HT1080 (cell line): ENCODE data around the gene CLPSL1. TPM values are rescaled to one million over a fixed set of nuclear protein-coding genes. Genes with fewer than 3 reads are reported as not detected.

Source experiments
- DNase-seq: peaks from one replicate; pipeline ENCODE4 v3.0.0-alpha.2; 2015; ENCODE audit warnings: low read depth
- total RNA-seq: library from RNA; depleted of rRNA; stranded (reverse); fragments of >200 nt; shearing (Covaris generic); gene quantifications from 2 replicates; pipeline ENCODE4 v1.2.3, GENCODE V29; 2014

CLPSL1 gene
- total RNA-seq, 1 experiment from 2014 or later = not detected

DNA sequence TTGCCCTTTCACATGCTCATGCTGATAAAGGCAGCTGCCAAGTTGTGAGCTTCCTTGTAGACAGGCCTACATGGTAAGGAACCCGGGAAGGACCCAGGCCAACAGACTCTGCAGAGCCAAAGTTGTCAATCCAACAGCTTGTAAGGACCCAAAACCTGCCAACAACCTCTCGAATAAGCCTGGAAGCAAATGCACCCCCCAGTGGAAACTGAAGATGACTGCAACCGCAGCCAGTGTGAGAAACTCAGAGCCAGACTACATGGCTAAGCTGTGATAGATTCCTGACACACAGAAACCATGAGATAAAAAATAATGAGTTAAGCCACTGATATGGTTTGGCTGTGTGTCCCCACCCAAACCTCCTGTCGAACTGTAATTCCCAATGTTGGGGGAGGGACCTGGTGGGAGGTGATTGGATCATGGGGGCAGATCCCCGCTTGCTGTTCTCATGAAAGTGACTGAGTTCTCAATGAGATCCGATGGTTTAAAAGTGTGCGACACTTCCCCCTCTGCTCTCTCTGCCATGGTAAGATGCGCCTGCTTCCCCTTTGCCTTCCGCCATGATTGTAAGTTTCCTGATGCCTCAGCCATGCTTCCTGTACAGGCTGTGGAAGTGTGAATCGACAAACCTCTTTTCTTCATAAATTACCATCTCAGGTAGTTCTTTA lies 23.2 kb upstream of the CLPSL1 start:
- DNase-seq = peak; percentile 51

DNA sequence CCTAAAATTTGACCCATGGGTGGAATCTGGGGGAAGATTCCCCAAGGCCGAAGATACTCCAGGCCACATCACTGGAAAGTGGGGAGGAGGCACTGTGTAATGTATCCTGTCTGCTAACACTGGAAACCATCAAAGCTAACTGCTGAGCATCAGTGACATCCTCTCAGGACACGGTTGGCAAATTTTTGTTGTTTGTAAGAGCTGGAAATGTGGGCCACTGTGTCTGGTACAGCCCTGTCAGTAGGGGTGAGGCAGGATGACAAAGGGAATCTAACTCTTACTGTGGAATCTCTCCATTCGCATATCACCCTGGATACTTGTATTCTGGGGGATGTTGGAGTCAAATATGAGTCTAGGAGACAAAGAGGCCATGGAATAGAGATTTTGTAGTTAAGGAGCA lies 21.4 kb upstream of the CLPSL1 start:
- no peak for DNase-seq

DNA sequence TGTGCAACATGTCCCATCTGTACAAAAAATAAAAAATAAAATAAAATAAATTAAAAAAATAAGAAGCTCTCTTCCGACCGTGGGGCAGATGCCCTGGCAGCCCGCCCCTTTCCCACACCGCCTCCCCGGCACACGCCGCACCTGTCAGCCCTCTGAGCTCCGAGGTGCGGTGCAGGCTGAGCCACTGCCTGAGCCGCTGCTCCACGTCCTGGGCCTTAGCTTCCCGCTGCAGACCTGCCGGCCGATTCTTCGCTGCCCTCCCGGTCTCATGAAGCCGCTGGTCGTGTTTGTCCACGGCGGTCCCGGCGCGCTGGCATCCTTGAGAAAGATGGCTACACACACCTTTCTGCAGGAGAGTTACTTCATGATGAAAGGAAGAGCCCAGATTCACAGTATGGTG lies 15.1 kb upstream of the CLPSL1 start:
- DNase-seq = no peak

DNA sequence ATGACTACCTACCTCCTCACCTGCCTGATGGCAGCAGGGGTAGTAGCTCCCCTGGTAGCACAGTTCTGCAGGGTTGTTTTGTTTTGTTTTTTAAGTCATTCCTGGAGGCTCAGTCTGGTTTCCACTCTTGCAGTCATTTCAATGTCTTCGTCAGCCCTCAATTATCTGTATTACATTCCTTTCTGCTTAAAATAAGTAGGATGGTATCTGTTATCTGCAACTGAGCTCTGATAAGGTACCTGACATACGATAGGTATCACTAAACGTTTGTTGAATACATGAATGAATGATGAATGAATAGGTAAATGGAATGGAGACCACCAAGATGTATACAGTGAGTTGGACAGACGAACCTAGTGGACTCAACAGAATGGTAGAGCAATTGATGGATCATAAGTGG lies 11.6 kb upstream of the CLPSL1 start:
- DNase-seq = no peak

DNA sequence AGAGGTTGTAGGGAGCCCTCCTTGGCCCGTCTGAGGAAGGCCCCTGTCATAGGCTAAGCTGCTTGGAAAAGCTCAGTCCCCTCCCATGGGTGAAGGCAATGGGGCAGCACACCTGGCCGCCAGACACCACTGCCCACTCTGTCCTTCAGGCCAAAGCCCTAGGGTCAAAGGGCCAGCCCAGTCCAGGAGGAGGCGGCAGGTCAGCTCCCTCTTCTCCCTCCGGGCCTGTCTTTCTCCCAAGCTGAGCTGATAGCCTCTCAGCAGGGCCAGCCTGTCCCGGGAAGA lies 9.5 kb upstream of the CLPSL1 start:
- no peak for DNase-seq

DNA sequence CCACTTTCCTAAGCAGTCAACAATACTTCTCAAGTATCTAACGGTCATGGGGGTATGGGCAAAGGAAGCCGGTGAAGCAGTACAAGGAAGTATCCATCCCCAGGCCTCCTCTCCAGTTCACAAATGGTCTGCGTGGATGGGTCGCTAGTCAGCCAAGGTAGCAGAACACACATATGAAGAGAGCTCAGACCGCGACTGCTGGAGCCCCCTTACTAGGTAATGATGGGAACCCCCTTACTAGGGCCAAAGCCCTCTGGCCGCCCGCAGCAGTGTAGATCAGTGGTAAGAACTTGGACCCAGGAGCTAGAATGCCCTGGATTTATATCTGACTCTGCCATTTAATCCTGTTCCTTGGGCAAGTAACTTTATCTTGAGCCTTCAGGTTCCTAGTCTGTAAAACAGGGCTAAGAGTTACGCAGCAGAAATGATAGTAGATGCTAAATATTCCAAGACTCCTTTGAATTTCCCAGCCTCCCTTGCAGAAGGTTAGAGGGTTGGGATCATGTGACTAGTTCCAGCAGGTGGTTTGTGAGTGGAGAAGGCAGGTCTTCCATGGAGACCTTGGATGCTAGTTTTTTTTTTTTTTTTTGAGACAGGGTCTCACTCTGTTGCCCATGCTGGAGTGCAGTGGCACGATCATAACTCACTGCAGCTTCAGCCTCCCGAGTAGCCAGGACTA lies 6.6 kb upstream of the CLPSL1 start:
- no peak for DNase-seq

DNA sequence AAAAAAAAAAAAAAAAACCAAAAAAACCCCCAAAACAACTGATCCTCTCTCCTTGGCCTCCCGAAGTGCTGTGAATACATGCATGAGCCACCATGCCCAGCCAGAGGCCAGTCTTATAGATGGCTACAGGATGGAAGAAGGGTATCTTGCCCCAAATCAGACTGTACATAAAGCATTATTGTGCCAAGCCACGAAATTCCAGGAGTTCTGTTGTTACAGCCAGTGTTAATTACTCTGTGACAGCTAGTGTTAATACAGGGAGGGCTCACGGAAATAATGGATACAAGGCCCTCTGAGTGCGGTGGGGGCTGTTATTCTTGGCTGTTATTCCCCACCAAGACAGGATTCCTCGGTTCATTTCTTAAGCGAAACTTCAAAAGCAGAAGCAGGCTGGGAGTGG lies 5.8 kb upstream of the CLPSL1 start:
- no peak for DNase-seq

DNA sequence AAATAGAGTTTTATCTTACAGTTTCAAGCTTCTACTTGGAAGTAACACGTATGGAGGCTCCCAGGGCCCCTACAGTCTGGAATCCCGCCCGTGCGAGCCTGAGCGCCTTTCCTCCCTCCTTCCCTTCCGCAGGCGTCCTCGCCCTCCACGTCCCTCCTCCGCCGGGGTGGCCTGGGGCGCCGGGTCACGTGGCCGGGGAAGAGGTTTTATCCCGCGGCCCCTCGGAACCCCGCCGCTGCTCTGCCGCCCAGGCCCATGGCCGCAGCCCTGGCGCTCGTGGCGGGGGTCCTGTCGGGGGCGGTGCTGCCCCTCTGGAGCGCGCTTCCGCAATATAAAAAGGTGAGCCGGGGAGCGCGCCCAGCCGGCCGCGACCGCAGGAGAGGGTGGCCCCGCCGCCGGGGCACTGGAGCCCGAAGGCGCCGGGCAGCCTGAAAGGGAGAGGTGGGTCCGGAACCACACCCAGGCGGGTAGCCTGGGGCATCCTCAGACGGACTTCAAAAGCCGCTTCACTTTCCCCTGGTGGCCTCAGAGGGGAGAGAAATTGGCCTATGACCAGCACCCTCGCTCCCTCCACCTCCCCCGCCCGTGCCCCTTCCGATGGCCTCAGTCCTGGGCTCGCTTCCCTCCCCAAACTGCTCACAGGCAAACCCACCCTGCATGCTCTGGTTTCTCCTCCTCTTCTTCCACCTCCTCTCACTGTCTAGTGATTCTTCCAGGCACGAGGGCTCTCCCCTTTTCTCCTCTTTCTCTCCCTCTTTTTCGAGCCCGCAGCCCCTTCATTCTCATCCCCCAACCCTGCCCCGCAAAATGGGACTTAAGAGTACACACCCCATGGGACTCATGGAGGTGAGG lies 4.2 kb upstream of the CLPSL1 start, which contains the start of gene CLPSL2:
Gene CLPSL2 (plus strand): TSS at position 235 of the 852 bp plus-strand sequence. CDS start 21 bp downstream, at position 256.
- DNase-seq = no peak

DNA sequence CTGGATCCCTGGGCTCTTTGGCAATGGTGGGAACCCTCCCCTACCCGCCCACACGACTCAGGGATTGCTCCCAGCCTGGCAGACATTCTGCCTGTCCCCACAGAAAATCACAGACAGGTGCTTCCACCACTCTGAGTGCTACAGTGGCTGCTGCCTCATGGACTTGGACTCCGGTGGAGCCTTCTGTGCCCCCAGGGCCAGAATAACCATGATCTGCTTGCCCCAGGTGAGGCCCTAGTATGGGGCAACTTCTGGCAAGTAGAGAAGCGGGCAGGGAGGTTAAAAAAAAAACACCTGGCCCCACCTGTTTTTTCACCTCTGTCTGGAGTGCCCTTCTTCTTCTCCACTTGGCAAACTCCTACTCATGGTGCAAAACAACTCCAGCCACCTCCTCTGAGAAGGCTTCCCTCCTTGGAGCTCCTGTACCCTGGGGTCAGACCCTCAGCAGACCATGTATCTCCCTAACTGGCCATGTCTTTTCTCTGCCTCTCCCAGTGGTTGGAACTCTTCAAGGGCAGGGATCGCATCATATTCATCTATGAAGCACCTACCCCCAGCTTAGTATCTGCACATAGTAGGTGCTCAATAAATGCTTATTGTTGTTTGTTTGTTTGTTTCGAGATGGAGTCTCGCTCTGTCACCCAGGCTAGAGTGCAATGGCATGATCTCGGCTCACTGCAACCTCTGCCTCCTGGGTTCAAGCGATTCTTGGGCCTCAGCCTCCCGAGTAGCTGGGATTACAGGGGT lies 3.3 kb upstream of the CLPSL1 start:
- DNase-seq = no peak

DNA sequence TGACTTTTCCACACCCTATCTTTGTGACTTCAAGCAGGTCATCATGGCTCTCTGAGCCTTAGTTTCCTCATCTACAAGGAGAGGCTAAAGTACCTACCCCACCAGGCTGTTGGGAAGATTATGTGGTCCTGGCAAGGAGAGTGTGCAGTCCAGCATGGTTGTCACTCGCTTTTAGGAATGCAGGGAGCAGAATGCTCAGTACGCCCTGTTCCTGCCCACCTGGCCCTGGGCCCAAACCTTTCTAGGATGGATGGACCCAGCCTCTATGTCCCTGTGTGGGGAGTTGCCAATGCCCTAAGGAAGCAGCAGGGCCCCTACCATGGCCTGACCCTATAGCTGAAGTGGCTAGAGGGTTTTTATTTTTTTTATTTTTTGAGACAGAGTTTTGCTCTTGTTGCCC lies 2.4 kb upstream of the CLPSL1 start:
- no peak for DNase-seq

DNA sequence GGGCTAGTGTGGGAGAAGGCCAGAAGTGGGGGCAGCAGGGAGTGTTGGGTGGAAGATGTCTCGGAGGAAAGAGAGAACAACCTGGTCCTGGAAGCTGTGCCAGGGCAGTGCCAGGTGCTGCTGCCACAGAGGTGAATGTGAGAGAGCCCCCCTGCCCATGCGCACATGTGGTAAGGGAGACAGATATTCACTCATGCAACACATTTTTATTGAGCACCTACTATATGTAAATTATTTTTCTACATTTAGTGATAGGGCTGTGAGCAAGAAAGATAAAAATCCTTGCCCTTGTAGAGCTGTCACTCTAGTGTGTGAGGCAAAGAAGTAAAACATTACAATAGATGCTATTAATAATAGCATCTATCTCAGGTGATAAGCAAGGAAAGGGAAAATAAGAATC lies 471 bp downstream of the CLPSL1 start:
- DNase-seq = no peak

DNA sequence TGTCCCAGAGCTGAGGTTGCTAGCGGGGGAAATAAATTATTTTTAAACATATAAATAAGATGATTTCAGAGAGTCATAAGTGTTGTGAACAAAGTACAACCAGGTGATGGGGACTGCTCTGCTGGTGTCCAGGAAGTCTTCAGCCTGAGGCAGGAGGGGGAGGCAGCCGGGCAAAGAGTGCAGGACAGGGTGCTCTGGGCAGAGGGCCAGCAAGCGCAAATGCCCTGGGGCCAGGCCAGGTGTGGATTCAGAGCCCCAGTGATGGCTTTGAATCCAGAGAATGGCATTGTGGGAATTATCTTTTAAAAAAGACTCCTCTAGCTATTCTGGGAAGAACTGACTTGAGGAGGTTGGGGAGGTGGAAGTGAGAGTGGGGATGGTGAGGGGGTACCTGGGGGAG lies 1.6 kb downstream of the CLPSL1 start:
- no peak for DNase-seq

DNA sequence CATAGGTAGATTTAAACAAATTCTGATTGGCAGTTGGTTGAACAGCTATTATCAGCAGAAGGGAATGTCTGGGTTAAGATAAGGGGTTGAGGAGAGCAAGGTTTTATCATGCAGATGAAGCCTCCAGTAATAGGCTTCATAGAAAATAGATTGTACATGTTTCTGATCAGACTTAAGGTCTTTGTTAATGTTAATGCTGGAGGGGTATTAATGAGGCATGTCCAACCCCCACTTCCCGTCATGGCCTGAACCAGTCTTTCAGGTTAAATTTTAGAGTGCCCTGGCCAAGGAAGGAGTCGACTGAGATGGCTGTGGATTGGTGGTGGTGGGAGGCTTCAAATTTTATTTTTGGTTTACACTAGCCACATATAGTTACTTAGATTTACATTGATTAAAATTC lies 3.4 kb downstream of the CLPSL1 start:
- DNase-seq = no peak

DNA sequence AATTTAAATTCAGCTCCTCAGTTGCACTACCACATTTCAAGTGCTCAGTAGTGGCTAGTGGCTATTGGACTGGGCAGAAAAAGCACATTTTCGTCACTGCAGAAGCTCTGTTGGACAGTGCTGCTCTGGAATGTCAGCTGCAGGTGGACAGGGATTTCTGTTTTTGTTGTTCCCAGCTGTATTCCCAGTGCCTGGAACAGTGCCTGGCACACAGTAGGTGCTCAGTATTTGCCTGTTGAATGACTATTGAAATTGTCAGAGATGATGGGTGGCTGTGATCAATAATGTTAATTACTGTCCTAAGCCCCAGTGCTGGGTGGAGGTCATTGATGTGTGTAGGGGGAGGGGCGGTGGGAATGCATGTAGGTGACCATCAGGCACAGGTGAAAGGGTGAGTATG lies 5.5 kb downstream of the CLPSL1 start:
- no peak for DNase-seq

DNA sequence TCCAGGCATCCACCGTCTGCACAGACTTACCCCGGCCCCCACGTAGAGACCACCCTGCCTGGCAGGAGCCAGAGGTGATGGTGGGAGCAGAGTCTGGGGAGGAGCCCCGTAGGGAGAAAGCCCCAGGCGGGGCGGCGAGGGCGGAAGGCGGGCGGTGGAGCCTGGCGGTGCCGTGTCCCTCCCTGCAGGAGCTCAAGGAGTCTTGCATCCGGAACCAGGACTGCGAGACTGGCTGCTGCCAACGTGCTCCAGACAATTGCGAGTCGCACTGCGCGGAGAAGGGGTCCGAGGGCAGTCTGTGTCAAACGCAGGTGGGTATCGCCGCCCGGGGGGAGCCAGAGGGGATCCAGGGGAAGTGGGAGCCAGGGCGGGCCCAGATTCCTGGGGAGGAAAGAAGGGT lies 6.0 kb downstream of the CLPSL1 start:
- no peak for DNase-seq

DNA sequence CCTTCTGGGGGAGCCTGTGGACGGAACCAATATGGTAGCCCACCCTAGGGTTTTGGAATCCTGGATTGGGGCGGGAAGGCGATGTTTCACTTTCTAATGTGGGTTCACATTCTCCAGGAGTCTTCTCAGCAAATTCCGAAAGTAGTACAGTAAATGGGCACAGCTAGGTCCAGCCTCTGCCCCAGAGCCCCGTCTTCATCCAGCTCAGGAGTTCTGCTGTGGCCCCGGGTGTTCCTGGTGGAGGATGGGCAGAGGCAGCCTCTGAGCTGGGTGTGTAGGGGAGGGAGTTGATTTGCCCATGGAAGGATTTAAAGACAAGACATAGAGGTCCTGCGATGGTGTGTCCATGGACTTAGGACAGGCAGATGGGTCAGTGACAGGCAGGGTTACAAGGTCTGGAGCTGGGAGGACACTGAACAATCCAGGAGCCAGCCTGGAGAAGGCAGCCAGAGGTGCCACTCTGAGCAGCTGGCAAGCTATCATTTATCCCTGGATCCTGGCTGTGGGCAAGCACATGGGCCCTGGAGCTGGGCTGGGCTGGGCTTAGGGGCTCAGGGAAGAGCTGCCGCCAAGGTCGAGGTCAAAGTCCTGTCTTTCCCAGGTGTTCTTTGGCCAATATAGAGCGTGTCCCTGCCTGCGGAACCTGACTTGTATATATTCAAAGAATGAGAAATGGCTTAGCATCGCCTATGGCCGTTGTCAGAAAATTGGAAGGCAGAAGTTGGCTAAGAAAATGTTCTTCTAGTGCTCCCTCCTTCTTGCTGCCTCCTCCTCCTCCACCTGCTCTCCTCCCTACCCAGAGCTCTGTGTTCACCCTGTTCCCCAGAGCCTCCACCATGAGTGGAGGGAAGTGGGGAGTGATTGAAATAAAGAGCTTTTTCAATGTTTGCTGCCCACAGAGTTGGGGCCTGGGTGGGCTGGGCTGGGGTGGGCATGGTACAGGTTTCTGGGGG lies 6.7 kb downstream of the CLPSL1 start:
- no peak for DNase-seq

DNA sequence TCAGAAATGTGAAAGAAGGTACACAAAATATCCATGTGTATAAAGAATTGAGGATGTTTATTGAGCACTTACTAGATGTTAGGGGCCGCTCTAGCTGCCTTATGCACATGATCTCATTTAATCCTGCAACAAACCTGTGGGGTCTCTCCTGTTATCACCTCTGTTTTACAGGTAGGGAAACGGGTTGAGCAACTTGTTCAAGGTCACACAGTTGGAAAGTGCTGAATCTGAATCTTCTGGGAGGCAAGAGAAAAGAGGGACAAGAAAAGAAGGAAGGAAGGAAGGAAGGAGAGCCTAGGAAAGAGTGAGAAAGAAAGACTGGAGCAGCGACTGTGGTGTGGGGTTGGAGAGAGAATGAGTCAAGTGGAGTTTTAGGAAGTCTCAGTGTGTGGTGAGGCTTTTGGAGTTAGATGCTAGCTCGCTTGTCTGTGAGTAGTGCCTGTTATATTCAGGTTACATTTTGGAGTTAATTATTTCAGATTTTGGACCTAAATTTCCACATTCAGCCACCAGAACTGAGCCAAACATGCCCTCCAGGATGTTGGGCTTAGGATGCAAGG lies 7.7 kb downstream of the CLPSL1 start:
- no peak for DNase-seq

DNA sequence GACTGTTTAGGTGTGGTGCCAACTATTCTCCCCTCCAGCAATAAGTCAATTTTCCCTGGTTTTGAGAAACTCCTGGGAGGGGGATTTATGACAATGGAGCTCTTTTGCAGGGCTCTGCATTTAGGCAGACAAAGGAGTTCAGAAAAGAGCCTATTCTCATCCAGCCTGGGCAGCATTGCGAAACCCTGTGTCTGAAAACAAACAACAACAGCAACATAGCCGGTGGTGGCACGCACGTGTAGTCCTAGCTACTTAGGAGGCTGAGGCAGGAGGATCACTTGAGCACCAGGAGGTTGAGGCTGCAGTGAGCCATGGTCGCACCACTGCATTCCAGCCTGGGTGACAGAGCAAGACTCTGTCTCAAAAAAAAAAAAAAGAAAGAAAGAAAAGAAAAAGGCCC lies 9.9 kb downstream of the CLPSL1 start:
- DNase-seq = no peak

DNA sequence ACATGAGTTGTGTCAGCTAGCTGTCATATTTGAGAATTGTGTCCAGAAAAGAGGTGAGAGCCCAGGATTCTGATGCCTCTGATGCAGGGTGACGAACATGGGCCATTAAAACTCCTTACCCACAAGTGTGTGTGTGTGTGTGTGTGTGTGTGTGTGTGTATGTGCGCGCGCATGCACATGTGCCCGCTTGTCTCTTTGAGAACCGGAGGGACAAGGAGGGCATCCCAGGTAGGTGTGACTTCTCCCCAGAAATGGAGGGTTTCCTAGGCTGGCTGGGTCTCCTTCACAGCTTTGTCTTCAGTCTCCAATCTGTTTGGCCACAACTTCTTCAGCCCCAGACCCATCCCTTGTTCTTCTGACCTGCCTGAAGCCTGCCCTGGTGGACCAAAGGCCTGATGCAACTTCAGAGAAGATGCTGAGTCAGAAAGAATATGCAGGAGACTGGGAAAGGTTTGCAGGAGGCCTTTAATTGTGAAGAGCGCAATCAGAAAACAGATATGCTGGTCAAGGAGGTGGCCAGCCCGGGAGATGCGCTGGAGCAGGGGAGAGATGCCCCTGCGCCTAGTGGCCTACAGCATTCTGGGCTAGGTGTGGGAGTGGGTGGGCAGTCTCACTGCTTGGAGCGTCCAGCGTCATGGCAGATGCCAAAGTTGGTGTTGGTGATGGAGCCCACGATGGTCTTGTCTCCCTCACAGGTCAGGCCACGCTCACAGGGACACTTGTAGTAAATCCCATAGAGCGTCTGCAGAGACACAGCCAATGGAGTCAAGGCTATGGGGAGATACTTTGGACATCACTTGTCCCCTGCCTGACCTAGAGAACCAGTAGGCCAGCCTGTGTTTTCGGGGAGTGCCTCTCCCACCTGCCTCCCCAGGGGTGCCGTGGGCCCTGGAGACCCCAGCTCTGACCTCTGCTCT lies 14.0 kb downstream of the CLPSL1 start:
- no peak for DNase-seq
